ENCODE results near the gene PLCH1.

- no peak for TF ChIP-seq CTCF (IDR thresholded peaks at IDR 0.05 in 2 of 3, conservative IDR thresholded peaks at IDR 0.05 in 1 of 3; ENCODE audit: borderline replicate concordance in 1 of 3, insufficient read depth in 1 of 3, low read depth in 2 of 3, low read length in 2 of 3)
- no peak for TF ChIP-seq EZH2phosphoT487 (IDR thresholded peaks at IDR 0.05; ENCODE audit: borderline replicate concordance)
- no peak for TF ChIP-seq POLR2A (IDR thresholded peaks at IDR 0.05; ENCODE audit: borderline replicate concordance, extremely low read depth, insufficient read depth, insufficient read length)
- no peak for TF ChIP-seq YY1 (IDR thresholded peaks at IDR 0.05; ENCODE audit: extremely low read depth, insufficient replicate concordance, low read depth, low read length)
- no peak for TF ChIP-seq TCF7L2 (IDR thresholded peaks at IDR 0.05; ENCODE audit: borderline replicate concordance, extremely low read depth, insufficient read depth, insufficient read length)
- TF ChIP-seq FOSL1 (IDR thresholded peaks at IDR 0.05; ENCODE audit: low read depth), result no peak
- TF ChIP-seq POLR2AphosphoS5 (IDR thresholded peaks at IDR 0.05; ENCODE audit: low read depth, low read length), result no peak
- no peak for TF ChIP-seq EGR1 (IDR thresholded peaks at IDR 0.05; ENCODE audit: low read depth)
- no peak for TF ChIP-seq EZH2 (IDR thresholded peaks at IDR 0.05)
- no peak for TF ChIP-seq ELF1 (IDR thresholded peaks at IDR 0.05; ENCODE audit: borderline replicate concordance, low read depth)
- TF ChIP-seq JUND (IDR thresholded peaks at IDR 0.05), result no peak
- TF ChIP-seq CEBPB (IDR thresholded peaks at IDR 0.05; ENCODE audit: low read depth), result no peak
- TF ChIP-seq SRF (IDR thresholded peaks at IDR 0.05; ENCODE audit: low read depth), result no peak
Observed at GRCh38 chr3:155572085-155572484, 172.8 kb downstream of the PLCH1 start.
